ENCODE data around the gene SCFD1.

DNA sequence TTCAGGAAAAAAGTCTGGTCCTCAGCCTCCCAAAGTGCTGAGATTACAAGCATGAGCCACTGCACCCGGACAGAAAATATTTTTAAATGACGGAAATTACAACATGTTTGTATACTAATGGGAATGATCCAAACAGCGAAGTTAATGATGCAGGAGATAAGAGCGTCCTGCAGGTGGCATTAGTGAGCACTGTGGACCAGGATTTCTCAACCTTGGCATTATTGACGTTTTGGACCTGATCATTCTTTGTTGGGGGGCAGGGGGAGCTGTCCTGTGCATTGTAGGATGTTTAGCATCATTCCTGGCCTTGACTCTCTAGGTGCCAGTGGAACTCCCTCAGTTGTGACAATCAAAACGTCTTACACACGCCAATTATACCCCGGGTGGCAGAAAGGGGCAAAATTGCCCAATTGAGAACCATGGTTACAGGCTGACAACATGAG lies 34.1 kb downstream of the SCFD1 start:
- no peak for TF ChIP-seq POLR2A (IDR thresholded peaks at IDR 0.05)
- TF ChIP-seq, protein P1, sequence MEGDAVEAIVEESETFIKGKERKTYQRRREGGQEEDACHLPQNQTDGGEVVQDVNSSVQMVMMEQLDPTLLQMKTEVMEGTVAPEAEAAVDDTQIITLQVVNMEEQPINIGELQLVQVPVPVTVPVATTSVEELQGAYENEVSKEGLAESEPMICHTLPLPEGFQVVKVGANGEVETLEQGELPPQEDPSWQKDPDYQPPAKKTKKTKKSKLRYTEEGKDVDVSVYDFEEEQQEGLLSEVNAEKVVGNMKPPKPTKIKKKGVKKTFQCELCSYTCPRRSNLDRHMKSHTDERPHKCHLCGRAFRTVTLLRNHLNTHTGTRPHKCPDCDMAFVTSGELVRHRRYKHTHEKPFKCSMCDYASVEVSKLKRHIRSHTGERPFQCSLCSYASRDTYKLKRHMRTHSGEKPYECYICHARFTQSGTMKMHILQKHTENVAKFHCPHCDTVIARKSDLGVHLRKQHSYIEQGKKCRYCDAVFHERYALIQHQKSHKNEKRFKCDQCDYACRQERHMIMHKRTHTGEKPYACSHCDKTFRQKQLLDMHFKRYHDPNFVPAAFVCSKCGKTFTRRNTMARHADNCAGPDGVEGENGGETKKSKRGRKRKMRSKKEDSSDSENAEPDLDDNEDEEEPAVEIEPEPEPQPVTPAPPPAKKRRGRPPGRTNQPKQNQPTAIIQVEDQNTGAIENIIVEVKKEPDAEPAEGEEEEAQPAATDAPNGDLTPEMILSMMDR (IDR thresholded peaks at IDR 0.05), result peak; percentile 14 to 74 (median 48)
